Nephron (organoid): ENCODE measurements around the gene STATH.

ENCODE experiments used
- H3K27ac Mint-ChIP-seq, 3 experiments: 2 replicates each; pipeline ENCODE4 v1.8.0; 2020; ENCODE audit warnings: mixed read lengths in 3 of 3, mild to moderate bottlenecking in 2 of 3, moderate library complexity in 1 of 3
- H3K27me3 Mint-ChIP-seq: 2 replicates; pipeline ENCODE4 v1.8.0; 2021; ENCODE audit warnings: low read depth, mild to moderate bottlenecking, moderate library complexity, mixed read lengths
- H3K36me3 Mint-ChIP-seq: 2 replicates; pipeline ENCODE4 v1.8.0; 2020; ENCODE audit warnings: low read depth, mixed read lengths
- H3K4me1 Mint-ChIP-seq: 2 replicates; pipeline ENCODE4 v1.8.0; 2020; ENCODE audit warnings: mixed read lengths
- H3K4me3 Mint-ChIP-seq, 3 experiments: 2 replicates each; pipeline ENCODE4 v1.8.0; 2020; ENCODE audit warnings: mild to moderate bottlenecking in 3 of 3, mixed read lengths in 3 of 3, moderate library complexity in 2 of 3
- H3K9me3 Mint-ChIP-seq: 2 replicates; pipeline ENCODE4 v1.8.0; 2020; ENCODE audit warnings: mixed read lengths
- TF ChIP-seq, protein P1 (sequence below), 3 experiments: fragments of 200-600 bp; sonication (generic); IDR thresholded peaks; one replicate each; pipeline ENCODE4 v1.5.0; 2021; ENCODE audit warnings: antibody characterized with exemption in 3 of 3; ENCODE audit not compliant: unreplicated experiment in 3 of 3

Gene STATH, protein sequence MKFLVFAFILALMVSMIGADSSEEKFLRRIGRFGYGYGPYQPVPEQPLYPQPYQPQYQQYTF

DNA sequence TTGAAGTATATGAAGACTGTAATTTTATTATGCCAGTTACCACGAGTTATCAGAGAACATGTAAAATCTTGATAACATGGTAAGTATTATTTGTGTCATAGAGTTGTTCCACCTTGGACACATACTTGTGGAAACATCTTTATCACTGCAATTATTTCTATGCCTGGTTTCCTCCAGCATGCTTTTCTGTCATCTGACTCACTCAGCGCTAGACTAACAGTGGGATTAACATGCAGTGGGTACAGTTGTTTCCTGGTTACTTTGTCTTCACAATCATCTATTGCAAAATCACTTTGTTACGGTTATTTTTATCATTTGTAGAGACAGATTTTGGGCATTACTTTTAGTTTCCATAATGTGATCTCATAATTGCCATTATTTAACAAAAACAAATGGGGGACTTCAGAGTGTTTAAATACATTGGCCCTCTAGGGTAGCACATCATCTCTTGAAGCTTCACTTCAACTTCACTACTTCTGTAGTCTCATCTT is at the start of gene STATH:
STATH (plus strand) TSS at position 441 of the 491 bp plus-strand sequence. CDS start 2,472 bp downstream, outside the sequence.
- TF ChIP-seq, protein P1, sequence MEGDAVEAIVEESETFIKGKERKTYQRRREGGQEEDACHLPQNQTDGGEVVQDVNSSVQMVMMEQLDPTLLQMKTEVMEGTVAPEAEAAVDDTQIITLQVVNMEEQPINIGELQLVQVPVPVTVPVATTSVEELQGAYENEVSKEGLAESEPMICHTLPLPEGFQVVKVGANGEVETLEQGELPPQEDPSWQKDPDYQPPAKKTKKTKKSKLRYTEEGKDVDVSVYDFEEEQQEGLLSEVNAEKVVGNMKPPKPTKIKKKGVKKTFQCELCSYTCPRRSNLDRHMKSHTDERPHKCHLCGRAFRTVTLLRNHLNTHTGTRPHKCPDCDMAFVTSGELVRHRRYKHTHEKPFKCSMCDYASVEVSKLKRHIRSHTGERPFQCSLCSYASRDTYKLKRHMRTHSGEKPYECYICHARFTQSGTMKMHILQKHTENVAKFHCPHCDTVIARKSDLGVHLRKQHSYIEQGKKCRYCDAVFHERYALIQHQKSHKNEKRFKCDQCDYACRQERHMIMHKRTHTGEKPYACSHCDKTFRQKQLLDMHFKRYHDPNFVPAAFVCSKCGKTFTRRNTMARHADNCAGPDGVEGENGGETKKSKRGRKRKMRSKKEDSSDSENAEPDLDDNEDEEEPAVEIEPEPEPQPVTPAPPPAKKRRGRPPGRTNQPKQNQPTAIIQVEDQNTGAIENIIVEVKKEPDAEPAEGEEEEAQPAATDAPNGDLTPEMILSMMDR (IDR thresholded peaks at IDR 0.05; ENCODE audit: unreplicated experiment in 3 of 3) = no peak
- Mint-ChIP-seq H3K4me3 (no peak within 1 kb of the TSS), H3K27ac (no peak within 1 kb of the TSS), H3K36me3 (no peaks in the 10 kb centered on the region), H3K27me3 (no peaks in the 10 kb centered on the region), H3K9me3 (no peaks in the 10 kb centered on the region), H3K4me1 (no peaks in the 10 kb centered on the region)

DNA sequence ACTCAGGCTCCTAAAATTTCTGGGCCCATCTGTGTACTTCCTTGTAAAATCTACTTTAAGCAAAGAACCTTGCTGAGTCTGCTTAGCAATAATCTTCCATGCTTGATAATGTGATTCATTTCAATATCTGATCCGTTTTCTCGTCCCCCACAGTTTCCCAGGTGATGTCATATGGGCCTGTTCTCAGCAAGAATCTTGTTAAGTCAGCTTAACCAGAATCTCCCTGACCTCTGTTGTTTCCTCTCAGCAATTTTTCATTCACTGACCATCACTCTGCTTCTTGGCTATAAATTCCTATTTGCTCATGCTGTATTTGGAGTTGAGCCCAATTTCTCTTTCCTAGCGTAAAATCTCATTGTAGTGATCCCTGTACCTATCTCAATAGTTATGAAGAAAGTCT is 44.2 kb upstream of the STATH start:
- Mint-ChIP-seq H3K9me3 (no peaks in the 10 kb centered on the region), H3K4me1 (peaks cover 6% of the 10 kb centered on the region), H3K4me3 (no peak overlapping the region), H3K27ac (peak overlapping the region in 2 of 3 experiments; percentile 6 to 10), H3K27me3 (no peaks in the 10 kb centered on the region), H3K36me3 (no peaks in the 10 kb centered on the region)
- TF ChIP-seq, protein P1 (IDR thresholded peaks at IDR 0.05; ENCODE audit: unreplicated experiment in 3 of 3) = no peak

DNA sequence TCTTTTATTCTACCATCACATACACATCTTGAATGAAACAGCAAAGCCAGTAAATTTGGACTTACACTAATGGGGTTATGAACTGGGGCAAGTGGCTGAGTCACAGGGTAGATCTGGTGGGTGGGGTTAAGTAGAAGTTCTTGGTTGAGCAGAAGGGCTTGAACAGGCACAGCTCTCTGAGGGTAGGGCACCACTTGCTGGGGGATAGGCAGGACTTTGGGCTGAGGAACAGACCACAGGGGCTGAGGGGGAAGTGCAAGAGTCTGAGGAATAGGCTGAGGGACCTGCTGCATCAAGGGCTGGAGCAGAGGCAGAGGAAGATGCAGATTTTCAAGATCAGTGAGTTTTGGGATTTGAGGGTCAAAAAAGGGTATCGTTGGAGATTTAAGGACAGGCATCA is 38.6 kb upstream of the STATH start:
- no peak overlapping the region for H3K27ac Mint-ChIP-seq
- no peaks in the 10 kb centered on the region for H3K9me3 Mint-ChIP-seq
- no peaks in the 10 kb centered on the region for H3K4me1 Mint-ChIP-seq
- no peaks in the 10 kb centered on the region for H3K36me3 Mint-ChIP-seq
- H3K27me3 Mint-ChIP-seq = peaks cover 4% of the 10 kb centered on the region
- TF ChIP-seq, protein P1 (IDR thresholded peaks at IDR 0.05; ENCODE audit: unreplicated experiment in 3 of 3) = no peak
- H3K4me3 Mint-ChIP-seq = no peak overlapping the region

DNA sequence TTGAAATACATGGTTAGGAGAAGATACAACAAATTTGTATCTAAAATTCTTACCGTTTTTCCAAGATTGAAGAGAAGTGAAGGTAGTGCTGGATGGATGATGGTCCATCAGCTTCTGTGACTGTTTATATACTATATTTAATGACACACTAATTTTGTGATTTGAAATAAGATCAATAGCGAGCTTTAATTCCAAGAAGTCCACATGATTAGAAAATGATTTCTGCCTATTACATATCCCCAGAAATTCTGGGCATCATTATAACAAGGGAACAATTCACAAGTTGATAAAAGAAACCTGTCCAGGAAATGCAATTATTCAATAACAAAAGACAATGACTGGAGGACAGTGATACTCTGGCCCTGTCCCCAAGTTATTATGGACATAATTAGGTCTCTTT is 30.1 kb upstream of the STATH start, which contains the start of gene CSN2:
CSN2 (minus strand) TSS at position 101 of the 400 bp plus-strand sequence. CDS start 4,733 bp downstream, outside the sequence.
- Mint-ChIP-seq H3K4me3 (no peak within 1 kb of the TSS), H3K27ac (no peak within 1 kb of the TSS), H3K36me3 (no peaks in the 10 kb centered on the region), H3K27me3 (no peaks in the 10 kb centered on the region), H3K4me1 (no peaks in the 10 kb centered on the region), H3K9me3 (no peaks in the 10 kb centered on the region)
- TF ChIP-seq, protein P1 (IDR thresholded peaks at IDR 0.05; ENCODE audit: unreplicated experiment in 3 of 3) = no peak

DNA sequence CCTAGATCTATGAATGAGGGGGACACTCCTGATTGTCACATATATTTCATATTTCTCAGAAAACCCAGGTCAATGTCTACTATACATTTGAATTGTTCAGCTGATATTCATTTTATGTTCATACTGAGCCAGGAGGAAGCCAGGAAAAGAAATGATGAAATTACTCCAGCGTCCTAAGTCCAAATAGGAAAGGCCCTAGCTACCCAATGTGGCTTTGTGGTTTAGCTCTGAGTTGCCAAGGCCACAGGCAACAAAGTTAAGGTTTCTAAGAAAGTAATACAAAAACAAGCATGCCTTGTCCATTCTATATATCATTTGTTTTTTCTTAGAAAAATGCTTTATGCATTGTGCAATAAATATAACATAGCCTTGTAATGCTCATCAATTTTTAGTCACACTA is 25.7 kb upstream of the STATH start:
- no peaks in the 10 kb centered on the region for H3K27me3 Mint-ChIP-seq
- TF ChIP-seq, protein P1 (IDR thresholded peaks at IDR 0.05; ENCODE audit: unreplicated experiment in 3 of 3) = no peak
- H3K9me3 Mint-ChIP-seq = no peaks in the 10 kb centered on the region
- H3K4me1 Mint-ChIP-seq = peaks cover 8% of the 10 kb centered on the region
- H3K4me3 Mint-ChIP-seq = no peak overlapping the region
- no peak overlapping the region for H3K27ac Mint-ChIP-seq
- H3K36me3 Mint-ChIP-seq = no peaks in the 10 kb centered on the region

DNA sequence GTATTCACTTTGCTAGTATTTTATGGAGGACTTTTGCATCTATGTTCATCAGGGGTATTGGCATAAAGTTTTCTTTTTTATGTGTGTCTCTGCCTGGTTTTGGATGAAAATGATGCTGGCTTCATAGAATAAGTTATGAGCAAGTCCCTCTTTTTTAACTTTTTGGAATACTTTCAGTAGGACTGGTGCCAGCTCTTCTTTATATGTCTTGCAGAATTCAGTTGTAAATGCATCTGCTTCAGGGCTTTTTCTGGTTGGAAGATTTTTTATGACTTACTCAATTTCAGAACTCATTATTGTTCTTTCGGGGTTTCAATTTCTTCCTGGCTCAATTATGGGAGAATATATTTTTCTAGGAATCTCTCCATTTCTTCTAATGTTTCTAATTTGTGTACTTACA is 21.1 kb upstream of the STATH start:
- Mint-ChIP-seq H3K27me3 (no peaks in the 10 kb centered on the region), H3K4me1 (peaks cover 18% of the 10 kb centered on the region), H3K36me3 (no peaks in the 10 kb centered on the region), H3K4me3 (no peak overlapping the region), H3K27ac (peak overlapping the region in 2 of 3 experiments; percentile 27 to 62), H3K9me3 (no peaks in the 10 kb centered on the region)
- TF ChIP-seq, protein P1 (IDR thresholded peaks at IDR 0.05; ENCODE audit: unreplicated experiment in 3 of 3) = no peak
